SK-N-SH treated with all-trans-retinoic acid at 6 μM for 48 hours (cell line): ENCODE data around the gene FXYD6.
A peak's percentile ranks its signal among the peaks of the same experiment; 100 is the strongest.

Experiments
- ATAC-seq: fragments of 200-7000 bp; cut with Tn5 transposase; 3 replicates; pipeline ENCODE4 v1.9.1; 2020; ENCODE audit warnings: mild to moderate bottlenecking, moderate library complexity
- ARNTL ChIP-seq: fragments of 450-650 bp; formaldehyde crosslinking; IDR thresholded peaks from 2 replicates; pipeline ENCODE4 v1.5.0; 2020; ENCODE audit warnings: low read depth, mild to moderate bottlenecking, moderate library complexity, borderline replicate concordance
- BACH2 ChIP-seq: fragments of 250-450 bp; sonication (Bioruptor Pico); IDR thresholded peaks from 2 replicates; pipeline ENCODE4 v1.9.0; 2021; ENCODE audit warnings: mild to moderate bottlenecking, borderline replicate concordance
- CREB5 ChIP-seq: fragments of 250-450 bp; sonication (Bioruptor Pico); IDR thresholded peaks from 2 replicates; pipeline ENCODE4 v1.5.1; 2020; ENCODE audit warnings: low read depth, mild to moderate bottlenecking, moderate library complexity
- CSDC2 ChIP-seq: fragments of 250-450 bp; sonication (Bioruptor Pico); IDR thresholded peaks from 2 replicates; pipeline ENCODE4 v1.5.0; 2020; ENCODE audit warnings: mild to moderate bottlenecking, moderate library complexity
- CSRNP3 ChIP-seq: fragments of 250-450 bp; sonication (Bioruptor Pico); IDR thresholded peaks from 2 replicates; pipeline ENCODE4 v1.5.1; 2021; ENCODE audit warnings: mild to moderate bottlenecking, moderate library complexity
- ESRRG ChIP-seq: fragments of 250-450 bp; sonication (Bioruptor Pico); IDR thresholded peaks from 2 replicates; pipeline ENCODE4 v1.6.1; 2021; ENCODE audit warnings: mild to moderate bottlenecking
- GLIS3 ChIP-seq: fragments of 250-450 bp; sonication (Bioruptor Pico); IDR thresholded peaks from 2 replicates; pipeline ENCODE4 v1.5.0; 2020; ENCODE audit warnings: mild to moderate bottlenecking, moderate library complexity
- OSR1 ChIP-seq: fragments of 250-450 bp; sonication (Bioruptor Pico); IDR thresholded peaks from 2 replicates; pipeline ENCODE4 v1.8.0; 2022; ENCODE audit warnings: moderate library complexity, mild to moderate bottlenecking, inconsistent platforms
- PATZ1 ChIP-seq: fragments of 250-450 bp; sonication (Bioruptor Pico); IDR thresholded peaks from 2 replicates; pipeline ENCODE4 v1.8.0; 2020; ENCODE audit warnings: mild to moderate bottlenecking, moderate library complexity, borderline replicate concordance
- POU6F1 ChIP-seq: fragments of 250-450 bp; sonication (Bioruptor Pico); IDR thresholded peaks from 2 replicates; pipeline ENCODE4 v1.8.0; 2021; ENCODE audit warnings: low read depth, mild to moderate bottlenecking, moderate library complexity, borderline replicate concordance
- PPARA ChIP-seq: fragments of 250-450 bp; sonication (Bioruptor Pico); IDR thresholded peaks from 2 replicates; pipeline ENCODE4 v1.5.0; 2020; ENCODE audit warnings: mild to moderate bottlenecking, borderline replicate concordance
- SNAI2 ChIP-seq: fragments of 250-450 bp; sonication (Bioruptor Pico); IDR thresholded peaks from 2 replicates; pipeline ENCODE4 v1.5.0; 2020; ENCODE audit warnings: mild to moderate bottlenecking, moderate library complexity
- TCF4 ChIP-seq: fragments of 250-450 bp; sonication (Bioruptor Pico); IDR thresholded peaks from 2 replicates; pipeline ENCODE4 v1.8.0; 2021; ENCODE audit warnings: mild to moderate bottlenecking, moderate library complexity, borderline replicate concordance
- TOX ChIP-seq: fragments of 250-450 bp; sonication (Bioruptor Pico); IDR thresholded peaks from 2 replicates; pipeline ENCODE4 v1.8.0; 2021; ENCODE audit warnings: mild to moderate bottlenecking, moderate library complexity, borderline replicate concordance
- ZC3H10 ChIP-seq: fragments of 250-450 bp; sonication (Bioruptor Pico); IDR thresholded peaks from 2 replicates; pipeline ENCODE4 v1.5.1; 2021; ENCODE audit warnings: mild to moderate bottlenecking, moderate library complexity
- ZFP3 ChIP-seq: fragments of 250-450 bp; sonication (Bioruptor Pico); IDR thresholded peaks from 2 replicates; pipeline ENCODE4 v1.5.0; 2020; ENCODE audit warnings: mild to moderate bottlenecking, moderate library complexity
- ZFP30 ChIP-seq: fragments of 450-650 bp; formaldehyde crosslinking; IDR thresholded peaks from 2 replicates; pipeline ENCODE4 v1.5.0; 2022; ENCODE audit warnings: mild to moderate bottlenecking, moderate library complexity
- ZNF565 ChIP-seq: fragments of 450-650 bp; formaldehyde crosslinking; conservative IDR thresholded peaks from 2 replicates; pipeline ENCODE4 v1.5.0; 2020; ENCODE audit warnings: low read depth, mild to moderate bottlenecking, moderate library complexity
- ZNF70 ChIP-seq: fragments of 450-650 bp; formaldehyde crosslinking; IDR thresholded peaks from 2 replicates; pipeline ENCODE4 v1.5.0; 2020; ENCODE audit warnings: mild to moderate bottlenecking, moderate library complexity
- ZNF8 ChIP-seq: fragments of 450-650 bp; formaldehyde crosslinking; IDR thresholded peaks from 2 replicates; pipeline ENCODE4 v1.5.0; 2020; ENCODE audit warnings: mild to moderate bottlenecking, moderate library complexity

The FXYD6 gene

GRCh38 chr11:117822074-117823033 is 54.1 kb downstream of the FXYD6 start:
- no peak for TF ChIP-seq POU6F1
- no peak for TF ChIP-seq CSDC2 (CRISPR knock-in tag)
- no peak for TF ChIP-seq ZC3H10 (CRISPR knock-in tag)
- TF ChIP-seq ZNF70 (CRISPR knock-in tag): no peak
- no peak for TF ChIP-seq ZNF8 (CRISPR knock-in tag)
- no peak for TF ChIP-seq ESRRG (CRISPR knock-in tag)
- ATAC-seq: peak; percentile 34; the same call in 2 of the 3 replicates

- ATAC-seq: no peak
- no peak for TF ChIP-seq TCF4 (CRISPR knock-in tag)
- TF ChIP-seq ESRRG (CRISPR knock-in tag): no peak
- no peak for TF ChIP-seq PATZ1 (CRISPR knock-in tag)
Observed at GRCh38 chr11:117821431-117821830, 55.0 kb downstream of the FXYD6 start.

GRCh38 chr11:117820516-117820915 is 55.9 kb downstream of the FXYD6 start:
- ATAC-seq: no peak
- TF ChIP-seq BACH2 (no peak), ZC3H10 (CRISPR knock-in tag) (no peak), ZFP30 (no peak)
- TF ChIP-seq, all 23 proteins: peak for 0

GRCh38 chr11:117820071-117820470 is 56.4 kb downstream of the FXYD6 start:
- ATAC-seq: no peak
- TF ChIP-seq ARNTL (no peak), PATZ1 (CRISPR knock-in tag) (no peak), ZNF565 (no peak), TCF4 (CRISPR knock-in tag) (no peak), OSR1 (CRISPR knock-in tag) (no peak), ZNF8 (CRISPR knock-in tag) (no peak), CREB5 (no peak), ZC3H10 (CRISPR knock-in tag) (no peak), CSRNP3 (CRISPR knock-in tag) (no peak), ZFP3 (CRISPR knock-in tag) (no peak), PPARA (no peak), ZFP30 (no peak), CSDC2 (CRISPR knock-in tag) (no peak), POU6F1 (no peak), GLIS3 (CRISPR knock-in tag) (no peak), SNAI2 (CRISPR knock-in tag) (no peak), BACH2 (no peak), TOX (no peak), ZNF70 (CRISPR knock-in tag) (no peak)
- TF ChIP-seq, all 23 proteins: peak for 0
